GM23248 (cell line): ENCODE results near the gene PPFIBP2.

Experiments used
- EZH2 ChIP-seq: fragments of 200-600 bp; sonication (generic); IDR thresholded peaks from 2 replicates; pipeline ENCODE4 v1.6.1; 2018; ENCODE audit warnings: antibody characterized with exemption, mild to moderate bottlenecking; ENCODE audit not compliant: insufficient read depth, poor library complexity, severe bottlenecking
- EZH2phosphoT487 ChIP-seq: fragments of 200-600 bp; sonication (generic); IDR thresholded peaks from 2 replicates; pipeline ENCODE4 v1.6.1; 2018; ENCODE audit warnings: antibody characterized with exemption, moderate library complexity, mild to moderate bottlenecking, low read depth; ENCODE audit not compliant: insufficient read depth

DNA sequence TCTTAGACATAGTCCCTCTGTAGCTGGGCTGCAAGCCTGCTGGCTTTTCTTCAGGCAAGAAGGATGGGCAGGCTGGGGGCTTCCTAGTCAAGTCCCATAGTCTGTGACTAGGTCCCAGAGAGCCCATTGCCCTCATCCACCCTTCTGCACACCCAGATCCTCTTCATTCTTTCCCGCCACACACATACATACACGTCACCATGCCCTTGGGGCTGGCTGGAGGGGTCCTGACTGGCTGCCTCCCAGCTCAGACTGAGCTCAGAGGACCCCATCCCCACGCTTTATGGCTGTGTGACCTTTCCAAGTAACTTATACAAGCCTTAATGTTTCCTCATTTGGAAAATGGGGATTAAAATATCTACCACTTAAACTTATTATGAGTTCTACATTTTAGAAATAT lies 13.5 kb upstream of the PPFIBP2 start:
- TF ChIP-seq EZH2phosphoT487 (no peak), EZH2 (no peak)
